ENCODE results near the gene TMEM51.

TMEM51 gene

DNA sequence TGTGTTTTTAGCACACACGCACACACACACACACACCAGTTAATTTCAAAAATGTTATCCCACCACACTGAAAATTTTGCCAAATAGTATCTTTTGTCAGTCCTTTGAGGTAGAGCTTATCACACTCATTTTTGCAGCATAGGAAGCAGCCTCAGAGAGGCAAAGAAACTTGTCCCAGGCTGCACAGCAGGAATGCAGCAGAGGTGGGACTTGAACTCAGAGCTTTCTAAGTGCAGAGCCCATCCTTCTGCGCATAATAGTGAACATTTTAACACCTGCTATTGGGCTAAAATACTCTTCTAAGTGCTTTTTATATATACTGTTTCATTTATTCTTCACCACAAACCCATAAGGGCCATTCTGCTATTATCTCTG lies 108.4 kb downstream of the TMEM51 start:
- in situ Hi-C loops (cut with MboI; ENCODE audit: low sequenced_read_pairs), result no loop called here

GRCh38 chr1:15262706-15263105 lies 109.2 kb downstream of the TMEM51 start:
- in situ Hi-C loops (cut with MboI; ENCODE audit: low sequenced_read_pairs), result no loop called here

- in situ Hi-C loops (cut with MboI; ENCODE audit: low sequenced_read_pairs), result no loop called here
Measured at GRCh38 chr1:15264769-15265168, 111.2 kb downstream of the TMEM51 start.

All from HL-60/S4 treated with phorbol 12-myristate 13-acetate at 8.2 ng/mL for 4 days and 3 days (cell line).